ENCODE data around the gene AARSD1. TPM values are rescaled to one million over a fixed set of nuclear protein-coding genes. Genes with fewer than 3 reads are reported as not detected.
"Not testable (repeated sequence)": the region's sequence is repeated elsewhere in the genome, so short reads cannot be mapped to it uniquely, and the experiment has no call there.

The AARSD1 gene
- total RNA-seq, 1 experiment from 2014 or later: 96.6 TPM

- CTCF ChIA-PET: interaction anchor here (0.5 to 1.8 kb wide), 7 partner anchors 10 to 615 kb away, joined by 4 to 8 read pairs (median 5); partner anchors contain the start of genes RPL27 and VPS25
- Mint-ChIP-seq H3K36me3 (ENCODE audit: insufficient read depth, unreplicated experiment) (no peaks in the 10 kb centered on the region), H3K4me3 (ENCODE audit: low read depth, unreplicated experiment) (no peak overlapping the region), H3K27me3 (ENCODE audit: unreplicated experiment) (peaks cover 10% of the 10 kb centered on the region), H3K27ac (ENCODE audit: unreplicated experiment) (no peak overlapping the region), H3K4me1 (ENCODE audit: low read depth, unreplicated experiment) (no peaks in the 10 kb centered on the region), H3K9me3 (ENCODE audit: low read depth, unreplicated experiment) (no peaks in the 10 kb centered on the region)
- no peak for DNase-seq
- BruUV-seq (replicated peaks): no TSS peak
- intact Hi-C loops (cut with micrococcal nuclease; ENCODE audit: unreplicated experiment): no loop called here
- TF ChIP-seq CTCF (IDR thresholded peaks at IDR 0.05; ENCODE audit: unreplicated experiment): no peak
These were observed 45.2 kb downstream of the AARSD1 start for GRCh38 chr17:42918902-42919521.

- no peaks in the 10 kb centered on the region for H3K36me3 Mint-ChIP-seq (ENCODE audit: insufficient read depth, unreplicated experiment)
- CTCF ChIA-PET: no interaction called here
- BruUV-seq (replicated peaks): no TSS peak
- H3K27me3 Mint-ChIP-seq (ENCODE audit: unreplicated experiment): peaks cover 18% of the 10 kb centered on the region
- no peak for TF ChIP-seq CTCF (IDR thresholded peaks at IDR 0.05; ENCODE audit: unreplicated experiment)
- H3K27ac Mint-ChIP-seq (ENCODE audit: unreplicated experiment): no peak overlapping the region
- no peaks in the 10 kb centered on the region for H3K4me1 Mint-ChIP-seq (ENCODE audit: low read depth, unreplicated experiment)
- H3K9me3 Mint-ChIP-seq (ENCODE audit: low read depth, unreplicated experiment): no peaks in the 10 kb centered on the region
- DNase-seq: no peak
- intact Hi-C loops (cut with micrococcal nuclease; ENCODE audit: unreplicated experiment): no loop called here
- H3K4me3 Mint-ChIP-seq (ENCODE audit: low read depth, unreplicated experiment): no peak overlapping the region
These were observed 47.0 kb downstream of the AARSD1 start for GRCh38 chr17:42917236-42917603.

GRCh38 chr17:42916388-42917235 lies 47.6 kb downstream of the AARSD1 start:
- BruUV-seq (replicated peaks); H3K9me3 Mint-ChIP-seq (ENCODE audit: low read depth, unreplicated experiment); intact Hi-C loops (cut with micrococcal nuclease; ENCODE audit: unreplicated experiment); H3K36me3 Mint-ChIP-seq (ENCODE audit: insufficient read depth, unreplicated experiment); CTCF ChIA-PET; H3K4me3 Mint-ChIP-seq (ENCODE audit: low read depth, unreplicated experiment); H3K4me1 Mint-ChIP-seq (ENCODE audit: low read depth, unreplicated experiment); H3K27ac Mint-ChIP-seq (ENCODE audit: unreplicated experiment); DNase-seq: not testable (repeated sequence)
- H3K27me3 Mint-ChIP-seq (ENCODE audit: unreplicated experiment): peaks cover 24% of the 10 kb centered on the region

- intact Hi-C loops (cut with micrococcal nuclease; ENCODE audit: unreplicated experiment); BruUV-seq (replicated peaks); H3K36me3 Mint-ChIP-seq (ENCODE audit: insufficient read depth, unreplicated experiment); H3K27ac Mint-ChIP-seq (ENCODE audit: unreplicated experiment); H3K4me3 Mint-ChIP-seq (ENCODE audit: low read depth, unreplicated experiment); DNase-seq; H3K4me1 Mint-ChIP-seq (ENCODE audit: low read depth, unreplicated experiment); H3K9me3 Mint-ChIP-seq (ENCODE audit: low read depth, unreplicated experiment): not testable (repeated sequence)
- H3K27me3 Mint-ChIP-seq (ENCODE audit: unreplicated experiment): peaks cover 35% of the 10 kb centered on the region
- CTCF ChIA-PET: interaction anchor here (0.7 kb wide), 1 partner anchor 23 kb away, joined by 4 read pairs; no protein-coding TSS in a partner anchor
These were observed 49.0 kb downstream of the AARSD1 start for GRCh38 chr17:42915288-42915687.

- Mint-ChIP-seq H3K36me3 (ENCODE audit: insufficient read depth, unreplicated experiment) (no peaks in the 10 kb centered on the region), H3K9me3 (ENCODE audit: low read depth, unreplicated experiment) (no peaks in the 10 kb centered on the region), H3K4me3 (ENCODE audit: low read depth, unreplicated experiment) (no peak overlapping the region), H3K27ac (ENCODE audit: unreplicated experiment) (no peak overlapping the region), H3K27me3 (ENCODE audit: unreplicated experiment) (peaks cover 40% of the 10 kb centered on the region), H3K4me1 (ENCODE audit: low read depth, unreplicated experiment) (no peaks in the 10 kb centered on the region)
- CTCF ChIA-PET: interaction anchor here (1.2 kb wide), 1 partner anchor 15 kb away, joined by 3 read pairs; no protein-coding TSS in a partner anchor
- no peak for DNase-seq
- TF ChIP-seq CTCF (IDR thresholded peaks at IDR 0.05; ENCODE audit: unreplicated experiment): no peak
- BruUV-seq (replicated peaks): no TSS peak
- intact Hi-C loops (cut with micrococcal nuclease; ENCODE audit: unreplicated experiment): no loop called here
These were observed 50.2 kb downstream of the AARSD1 start for GRCh38 chr17:42913981-42914617.
